Measurements from ENCODE around the gene IL4I1. TPM values are rescaled to one million over a fixed set of nuclear protein-coding genes. Genes with fewer than 3 reads are reported as not detected.

IL4I1 gene
- total RNA-seq, 1 donor from 2014 or later: 0.81 TPM

DNA sequence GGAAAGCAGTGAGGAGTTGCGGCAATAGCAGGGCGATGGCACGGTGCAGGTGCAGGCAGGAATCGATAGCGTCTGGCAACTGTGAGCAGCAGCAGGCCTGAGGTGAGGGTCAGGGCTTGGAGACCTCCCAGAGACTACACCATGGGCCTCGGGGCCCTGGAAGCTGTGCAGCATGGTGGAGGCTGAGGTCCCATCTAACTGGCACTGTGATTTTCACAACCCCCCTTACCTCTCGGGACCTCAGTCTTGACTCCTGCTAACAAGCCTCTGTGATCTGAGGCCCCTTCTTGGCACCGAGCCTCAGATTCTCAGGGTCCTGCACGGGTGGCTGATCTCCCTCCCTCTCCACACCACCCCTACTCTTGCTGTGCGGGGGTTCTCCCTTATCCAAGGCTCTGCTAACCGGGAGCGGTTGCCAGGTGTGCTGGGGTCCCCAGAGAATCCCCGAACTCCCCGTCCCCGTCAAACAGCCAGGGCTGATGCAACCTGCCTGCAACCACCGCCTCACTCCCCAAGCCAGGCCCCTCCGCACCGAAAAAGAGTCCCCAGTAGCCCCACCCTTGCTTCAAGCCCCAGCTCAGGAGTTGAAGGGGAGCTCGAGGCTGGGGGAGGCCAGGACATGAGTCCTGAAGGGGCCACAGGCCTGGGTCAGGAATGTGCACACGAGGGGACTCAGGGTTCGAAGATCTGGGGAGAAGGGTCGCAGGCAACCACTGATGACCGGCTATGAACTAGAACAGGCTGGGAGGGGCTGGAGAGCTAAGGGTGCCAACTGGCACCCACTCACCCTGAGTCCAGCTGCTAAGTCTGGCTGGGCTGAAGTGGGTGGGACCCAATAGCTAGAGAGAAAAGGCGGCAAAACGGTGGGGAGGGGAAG, 27.6 kb upstream of the IL4I1 start:
- DNase-seq (ENCODE audit: low spot score): no peak

DNA sequence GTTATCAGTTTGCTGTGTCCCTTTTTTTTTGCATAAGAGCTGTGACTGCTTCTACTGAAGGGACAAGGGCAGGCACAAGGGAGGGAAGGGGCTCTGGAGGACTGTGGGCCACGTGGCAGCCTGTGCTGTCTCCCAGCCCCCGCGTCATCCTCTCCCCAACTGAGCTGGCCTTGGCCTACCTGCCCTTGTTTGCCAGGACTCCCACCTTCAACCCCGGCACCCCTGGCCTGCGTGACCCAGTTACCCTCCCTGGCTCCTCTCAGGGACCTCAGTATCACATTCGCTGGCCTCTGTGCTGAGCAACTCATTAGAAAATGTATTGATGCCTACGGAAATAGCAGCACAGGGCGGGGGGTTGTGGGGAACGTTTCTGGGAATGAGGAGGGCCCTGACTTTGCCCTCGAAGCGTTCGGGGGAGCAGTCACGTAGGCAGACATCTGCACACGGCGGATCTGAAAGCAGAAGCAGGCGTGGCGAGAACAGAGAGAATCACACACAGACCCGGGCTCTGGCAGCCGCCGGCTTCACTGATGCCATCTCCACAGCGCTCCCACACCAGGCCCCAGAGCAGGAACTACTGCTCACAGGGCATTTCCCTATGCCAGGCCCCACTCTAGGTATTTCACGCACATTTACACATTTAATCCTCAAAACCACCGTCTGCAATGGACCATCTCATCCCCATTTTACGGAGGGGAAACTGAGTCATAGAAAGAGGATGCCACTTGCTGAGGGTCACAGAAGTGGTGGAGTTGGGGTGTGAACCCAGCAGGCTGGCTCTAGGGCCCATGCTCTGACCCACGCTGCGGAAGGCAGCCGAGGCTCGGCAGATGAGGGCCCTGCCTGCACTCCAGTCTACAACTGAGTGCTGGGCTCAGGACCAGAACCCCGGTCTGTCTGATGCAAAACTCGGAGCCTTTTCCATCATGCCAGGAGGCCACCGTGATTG, 26.6 kb upstream of the IL4I1 start:
- no peak for DNase-seq (ENCODE audit: low spot score)

DNA sequence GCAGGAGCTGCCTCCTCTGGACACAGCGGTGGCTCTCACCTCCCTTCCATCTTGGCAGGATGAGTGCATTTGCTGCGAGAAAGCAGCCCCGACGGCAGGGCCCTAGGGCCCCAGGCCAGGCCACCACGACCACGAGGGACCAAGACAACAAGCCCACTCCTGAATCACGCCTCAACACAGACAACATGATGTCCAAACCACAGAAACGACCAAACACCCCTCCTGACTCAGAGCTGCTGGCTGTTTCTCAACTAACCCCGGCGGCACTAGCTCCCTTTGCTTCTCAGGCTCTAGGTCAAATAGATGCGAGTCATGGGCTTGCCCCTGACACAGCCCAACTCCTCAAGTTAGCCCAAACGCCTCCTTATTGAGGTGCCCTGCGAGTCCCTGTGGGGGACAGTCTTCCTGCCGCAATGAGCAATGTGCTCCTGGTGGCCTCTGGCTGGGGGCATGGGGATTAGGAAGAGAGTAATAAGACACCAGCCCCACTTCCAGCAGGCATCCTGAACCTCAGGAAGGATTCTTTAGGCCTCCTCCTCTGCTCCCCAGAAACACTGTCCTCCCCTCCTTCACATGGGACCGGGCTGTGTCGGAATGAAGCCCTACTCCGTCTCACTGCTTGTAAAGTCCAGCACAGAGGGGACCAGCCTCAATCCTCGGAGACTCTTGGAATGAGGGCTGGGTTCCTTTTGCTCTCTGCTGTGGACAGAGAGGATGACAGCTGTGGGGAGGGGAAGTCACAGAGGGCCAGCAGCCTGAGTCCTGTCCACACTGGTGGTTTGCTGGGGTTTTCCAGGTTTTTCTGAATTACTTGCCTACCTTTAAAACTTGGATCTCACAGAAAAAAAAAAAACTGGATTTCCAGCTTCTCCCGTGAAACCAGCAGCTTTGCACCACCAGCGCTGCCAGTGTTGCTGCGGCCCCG, 25.4 kb upstream of the IL4I1 start:
- no peak for DNase-seq (ENCODE audit: low spot score)

DNA sequence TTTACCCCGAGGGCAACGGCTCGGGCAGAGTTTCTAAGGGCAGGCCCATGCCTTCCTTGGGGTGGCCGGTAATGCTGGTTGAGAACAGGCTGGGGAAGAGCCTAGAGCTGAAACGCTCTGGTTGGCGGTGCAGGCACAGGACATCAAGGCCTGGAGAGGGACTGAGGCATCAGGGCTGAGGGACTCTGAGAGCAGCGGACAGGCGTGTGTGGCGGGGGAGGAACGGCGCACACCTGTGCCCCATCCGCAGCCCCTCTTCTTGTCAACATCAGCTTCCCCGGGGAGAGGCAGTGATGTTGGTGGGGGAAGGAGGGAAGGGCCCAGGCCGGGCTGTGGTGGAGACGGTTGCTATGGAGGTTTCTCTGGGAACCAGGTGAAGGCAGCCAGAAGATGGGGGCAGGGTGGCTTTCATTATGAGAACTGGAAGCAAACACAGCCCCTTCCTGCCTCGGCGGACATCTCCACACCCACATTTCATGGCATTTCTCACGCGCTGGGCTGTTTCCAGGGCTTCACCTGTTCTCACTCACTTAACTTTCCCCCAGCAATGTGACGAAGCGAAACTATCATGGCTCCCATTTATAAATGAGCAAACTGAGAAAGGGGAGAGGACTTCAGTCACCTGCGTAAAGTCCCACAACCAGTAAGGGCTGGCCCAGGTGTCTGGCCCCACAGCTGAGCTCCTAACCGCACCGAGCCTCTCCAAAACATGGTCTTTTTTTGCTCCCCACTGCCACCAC, 24.1 kb upstream of the IL4I1 start:
- no peak for DNase-seq (ENCODE audit: low spot score)

DNA sequence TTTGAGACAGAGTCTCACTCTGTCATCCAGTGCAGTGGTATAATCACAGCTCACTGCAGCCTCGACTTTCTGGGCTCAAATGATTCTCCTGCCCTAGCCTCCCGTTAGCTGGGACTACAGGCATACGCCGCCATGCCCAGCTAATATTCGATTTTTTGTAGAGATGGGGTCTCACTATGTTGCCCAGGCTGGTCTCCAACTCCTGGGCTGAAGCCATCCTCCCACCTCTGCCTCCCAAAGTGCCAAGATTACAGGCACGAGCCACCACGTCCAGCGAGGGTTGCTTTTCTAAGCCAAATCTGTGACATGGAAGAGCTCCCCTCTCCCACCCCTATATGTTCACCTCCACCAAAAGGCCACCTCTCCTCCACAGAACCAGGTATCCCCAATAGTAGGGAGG, 21.4 kb upstream of the IL4I1 start:
- DNase-seq (ENCODE audit: low spot score): no peak

DNA sequence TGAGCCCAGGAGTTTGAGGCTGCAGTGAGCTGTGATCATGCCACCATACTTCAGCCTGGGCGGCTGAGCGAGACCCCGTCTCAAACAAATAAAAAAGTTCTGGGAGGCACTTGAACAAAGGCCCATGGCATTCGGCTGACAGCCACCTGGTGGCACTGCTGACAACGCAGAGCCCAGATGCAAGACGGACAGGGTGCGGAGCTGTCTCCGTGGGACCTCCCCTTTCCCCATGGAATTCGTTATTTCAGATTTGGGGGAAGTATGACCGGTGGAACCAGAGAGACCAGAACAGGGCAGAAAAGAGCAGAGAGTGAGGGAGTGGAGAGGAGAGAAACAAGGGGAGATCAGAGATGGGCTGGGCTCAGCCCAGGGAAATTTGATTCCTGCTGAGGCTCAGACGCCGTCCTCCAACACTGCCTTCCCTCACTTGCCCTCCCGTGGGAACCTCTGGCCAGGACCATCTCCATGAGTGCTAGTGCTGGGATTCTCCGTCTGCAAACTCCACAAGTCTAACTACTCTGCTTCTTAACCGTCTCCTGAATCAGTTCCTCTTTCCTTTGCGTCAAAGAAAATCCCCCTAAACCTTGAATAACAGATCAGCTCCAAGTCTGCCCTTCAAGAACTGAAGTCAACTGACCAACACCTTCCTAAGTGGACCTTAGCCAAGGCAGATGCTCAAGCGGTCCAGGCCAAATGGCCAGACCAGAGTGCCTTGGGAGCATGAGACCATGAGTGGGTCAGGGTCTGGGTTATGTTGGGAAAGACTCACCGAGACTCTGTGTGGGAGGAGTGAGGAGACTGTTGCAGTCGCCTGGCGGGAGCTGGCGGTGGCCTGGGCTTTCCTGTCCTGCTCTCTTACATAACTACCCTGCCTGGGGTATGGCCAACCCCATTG, 20.4 kb upstream of the IL4I1 start:
- no peak for DNase-seq (ENCODE audit: low spot score)

DNA sequence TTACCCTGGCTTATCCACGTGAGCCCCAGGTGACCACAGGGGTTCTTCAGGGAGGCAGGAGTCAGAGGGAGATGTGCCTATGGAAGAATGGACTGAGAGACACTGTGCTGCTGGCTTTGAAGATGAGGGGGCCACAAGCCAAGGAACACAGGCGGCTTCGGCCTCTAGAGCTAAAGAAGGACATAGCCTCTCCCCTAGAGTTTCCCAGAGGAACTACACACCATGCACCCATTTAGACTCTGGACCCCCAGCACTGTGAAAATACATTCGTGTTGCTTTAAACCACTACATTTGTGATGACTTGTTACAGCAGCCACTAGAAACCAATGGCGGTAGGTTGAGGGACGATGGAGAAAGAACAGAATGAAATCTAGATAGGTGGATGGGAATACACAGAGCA, 18.6 kb upstream of the IL4I1 start:
- DNase-seq (ENCODE audit: low spot score): no peak

DNA sequence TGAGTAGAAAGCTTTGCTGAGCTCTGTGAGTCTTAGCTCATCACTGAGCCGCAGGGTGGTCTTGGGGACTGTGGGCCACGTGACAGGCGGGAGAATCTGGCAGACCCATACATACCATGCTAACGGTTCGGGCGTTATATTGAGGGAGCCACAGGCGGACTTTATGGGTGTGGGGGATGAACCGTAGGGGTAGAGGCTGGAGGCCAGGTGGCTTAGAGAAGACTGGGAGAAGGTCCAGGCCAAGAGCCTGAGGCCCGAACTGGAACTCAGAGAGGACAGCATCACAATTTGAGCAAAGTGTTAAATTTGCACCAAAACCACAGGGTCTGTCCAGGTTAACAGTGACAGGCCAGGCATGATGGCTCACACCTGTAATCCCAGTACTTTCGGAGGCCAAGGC, 17.0 kb upstream of the IL4I1 start:
- DNase-seq (ENCODE audit: low spot score): no peak

DNA sequence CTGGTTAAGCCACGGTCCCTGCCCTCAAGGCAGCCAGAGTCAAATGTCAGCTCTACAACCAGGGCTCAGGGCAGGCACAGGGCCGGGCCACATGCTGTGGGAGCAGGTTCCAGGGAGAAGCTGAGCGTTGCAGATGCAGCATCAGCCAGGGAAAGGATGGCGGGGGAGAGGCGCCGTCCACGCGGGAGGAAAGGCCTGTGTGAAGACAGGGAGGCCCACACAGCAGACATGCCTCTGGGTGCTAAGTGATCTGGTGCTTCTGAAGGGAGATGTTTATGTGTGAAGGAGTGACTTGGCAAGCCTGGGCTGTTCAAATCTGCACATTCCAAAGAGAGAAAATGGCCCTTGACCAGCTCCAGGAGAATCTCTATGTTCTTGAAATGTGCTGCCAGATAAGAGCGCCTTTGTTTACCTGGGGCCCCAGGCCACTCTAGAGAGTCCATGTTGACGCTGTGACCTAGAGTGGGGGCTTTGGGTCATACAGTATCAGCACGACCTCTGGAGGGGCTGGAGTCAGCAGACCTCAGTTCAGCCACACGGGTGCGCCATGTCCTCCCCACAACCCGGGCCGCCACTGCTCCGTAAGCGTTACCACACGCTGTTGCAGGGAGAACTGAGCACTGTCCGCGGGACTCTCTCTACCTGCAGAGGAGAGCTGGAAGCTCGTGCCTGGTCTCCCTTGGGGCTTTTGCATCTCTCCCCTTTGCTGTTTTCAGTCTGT, 16.4 kb upstream of the IL4I1 start:
- DNase-seq (ENCODE audit: low spot score): no peak

DNA sequence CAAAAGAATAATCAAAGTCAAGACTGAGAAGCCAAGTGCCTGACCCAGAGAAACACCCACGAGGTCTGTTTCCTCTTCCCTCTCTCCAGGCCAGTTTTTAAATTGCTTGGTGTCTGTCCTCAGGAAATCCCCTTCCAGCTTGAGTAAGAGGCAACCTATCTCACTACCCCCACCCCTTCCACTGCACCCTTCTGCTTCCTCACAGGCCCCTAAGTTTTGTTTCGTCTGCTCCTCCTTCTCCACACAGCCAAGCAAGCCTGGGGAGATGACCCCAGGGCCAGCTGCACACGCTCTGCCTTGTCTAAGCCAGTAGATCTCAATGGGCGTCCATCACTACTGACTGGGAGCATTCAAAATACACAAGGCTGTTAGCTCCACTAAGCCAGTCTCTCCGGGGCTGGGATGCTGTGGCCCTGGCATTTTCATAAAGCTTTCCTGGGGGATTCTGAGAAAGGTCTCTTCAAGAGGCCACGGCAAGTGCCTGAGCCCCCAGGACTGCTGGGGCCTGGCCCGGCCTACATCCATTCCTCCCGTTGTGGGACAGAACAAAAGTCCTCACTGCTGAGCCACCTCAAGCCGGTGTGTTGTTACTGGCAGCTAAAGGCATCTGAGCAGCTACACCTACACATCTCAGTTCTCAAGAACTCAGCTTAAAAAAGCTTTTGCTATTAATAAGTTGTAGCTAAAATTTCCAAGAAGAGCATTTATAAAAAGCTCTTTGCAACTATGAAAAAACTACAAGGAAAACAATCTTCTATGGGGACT, 14.9 kb upstream of the IL4I1 start:
- no peak for DNase-seq (ENCODE audit: low spot score)

DNA sequence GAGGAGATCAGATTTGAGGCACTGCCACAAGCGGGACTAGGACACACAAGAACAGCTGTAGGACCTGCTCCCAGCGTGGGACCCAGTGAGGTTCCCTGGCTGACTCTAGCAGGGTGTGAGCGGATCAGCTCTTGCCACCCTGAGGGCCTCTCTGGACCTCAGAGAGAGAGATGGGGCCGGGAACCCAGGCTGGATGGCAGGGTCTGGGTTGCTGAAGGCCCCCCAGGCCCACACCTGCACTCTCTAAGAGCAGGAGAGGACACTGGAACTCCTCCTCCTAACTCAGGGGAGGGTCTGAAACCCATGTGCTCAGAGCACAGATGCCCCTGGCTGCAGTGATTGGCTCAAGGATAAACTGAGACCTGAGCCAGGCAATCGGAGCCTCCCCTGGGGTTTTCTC, 13.5 kb upstream of the IL4I1 start:
- DNase-seq (ENCODE audit: low spot score): no peak

DNA sequence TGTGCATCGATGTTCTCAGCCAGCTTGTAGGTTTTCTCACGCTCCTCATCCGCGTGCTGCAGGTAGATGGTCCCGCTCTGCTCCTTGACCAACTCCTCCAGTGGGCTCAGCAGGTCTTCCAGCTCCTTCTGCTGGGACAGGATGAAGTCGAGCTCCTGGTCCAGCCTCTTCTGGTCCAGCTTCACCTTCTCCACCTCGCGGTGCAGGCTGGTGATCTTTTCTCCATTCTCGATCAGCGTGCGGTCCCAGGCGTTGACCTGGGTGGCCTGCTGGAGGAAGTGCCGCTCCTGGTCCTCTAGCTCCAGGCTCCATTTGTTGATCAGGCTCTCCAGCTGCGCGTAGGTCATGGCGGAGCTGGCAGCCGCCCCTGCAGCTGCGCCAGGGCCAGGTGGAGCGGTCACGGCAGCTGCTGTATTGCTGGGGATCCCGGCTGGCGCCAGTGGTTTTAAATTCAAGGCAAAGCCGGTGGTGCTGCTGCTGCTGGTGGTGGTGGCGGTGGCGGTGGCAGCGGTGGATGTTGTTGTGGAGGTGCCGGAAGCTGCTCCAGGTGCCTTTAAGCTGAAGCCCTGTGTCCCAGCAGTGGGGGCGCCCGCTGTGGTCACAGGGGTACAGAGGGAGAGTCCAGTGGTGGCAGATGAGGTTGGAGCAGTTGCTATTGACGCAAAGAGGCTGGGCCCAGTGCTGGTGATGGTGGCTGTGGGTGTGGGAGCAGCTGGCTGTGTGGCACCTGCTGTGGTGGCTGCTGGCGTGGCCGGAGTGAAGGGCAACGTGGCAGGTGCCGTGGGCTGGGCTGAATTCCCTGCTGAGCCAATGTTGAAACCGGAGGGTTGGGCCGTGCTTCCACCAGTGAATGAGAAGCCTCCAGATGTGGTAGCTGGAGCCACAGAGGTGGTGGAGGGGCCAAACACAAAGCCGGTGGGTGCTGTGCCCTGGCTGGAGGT, 12.1 kb upstream of the IL4I1 start:
- no peak for DNase-seq (ENCODE audit: low spot score)

DNA sequence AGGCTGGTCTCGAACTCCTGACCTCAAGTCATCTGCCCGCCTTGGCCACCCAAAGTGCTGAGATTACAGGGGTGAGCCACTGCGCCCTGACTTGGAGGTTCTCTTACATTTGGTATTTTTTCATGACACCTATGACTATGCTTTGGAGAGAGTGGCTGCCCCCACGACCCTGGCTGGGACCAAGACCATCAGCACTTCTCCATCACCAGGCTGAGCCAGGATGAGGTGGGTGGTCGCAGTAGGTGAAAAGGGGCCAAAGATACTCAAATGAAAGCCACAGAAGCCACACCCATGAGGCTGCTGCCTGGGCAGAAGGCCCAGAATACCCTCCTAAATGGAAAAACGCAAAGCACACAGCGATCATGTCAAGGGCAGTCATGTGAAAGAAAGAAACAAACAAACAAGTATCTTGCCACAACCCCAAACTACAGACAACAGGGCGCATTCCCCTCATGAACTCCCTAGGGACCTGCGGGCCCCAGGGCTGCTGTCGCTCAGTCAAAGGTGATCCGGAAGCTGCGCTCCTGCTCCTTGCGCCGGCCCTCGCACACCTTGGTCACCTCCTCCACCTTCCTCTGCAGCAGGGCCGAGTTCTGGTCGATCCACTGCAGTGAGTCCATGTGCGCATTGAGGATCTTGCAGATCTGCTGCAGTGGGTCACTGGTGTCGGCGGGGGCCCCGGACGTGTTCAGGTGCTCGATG, 11.2 kb upstream of the IL4I1 start:
- no peak for DNase-seq (ENCODE audit: low spot score)

DNA sequence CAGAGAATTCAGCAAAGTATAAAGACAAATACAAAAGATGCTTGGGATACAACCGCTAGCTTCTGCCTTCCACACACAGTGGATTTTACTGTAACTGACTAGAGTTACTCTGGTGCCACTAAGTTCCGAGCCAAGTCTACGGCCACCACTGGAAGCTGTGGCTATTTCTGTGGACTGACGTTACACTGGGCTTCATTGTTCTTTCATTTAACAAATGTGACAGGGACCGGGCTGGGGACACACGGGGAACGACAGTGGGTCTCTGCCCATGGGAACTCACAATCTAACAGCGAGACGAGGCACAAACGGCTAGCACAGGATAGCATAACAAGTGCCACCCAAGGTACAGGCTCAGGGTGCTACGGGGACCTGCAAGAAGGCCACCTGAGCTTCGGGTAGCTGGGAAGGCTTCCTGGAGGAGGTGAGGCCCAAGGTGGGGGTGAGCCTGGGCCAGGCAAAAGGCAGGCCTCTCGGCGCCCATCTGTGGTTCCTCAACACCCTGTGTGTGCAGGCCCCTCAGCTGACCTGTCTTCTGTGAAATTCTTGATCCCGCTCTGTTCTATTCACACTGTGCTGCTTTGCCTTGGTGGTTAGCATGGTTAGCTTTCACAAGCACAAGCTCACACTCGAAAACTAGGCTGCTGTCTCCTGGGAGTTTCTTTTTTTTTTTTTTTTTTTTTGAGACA, 10.3 kb upstream of the IL4I1 start:
- no peak for DNase-seq (ENCODE audit: low spot score)

DNA sequence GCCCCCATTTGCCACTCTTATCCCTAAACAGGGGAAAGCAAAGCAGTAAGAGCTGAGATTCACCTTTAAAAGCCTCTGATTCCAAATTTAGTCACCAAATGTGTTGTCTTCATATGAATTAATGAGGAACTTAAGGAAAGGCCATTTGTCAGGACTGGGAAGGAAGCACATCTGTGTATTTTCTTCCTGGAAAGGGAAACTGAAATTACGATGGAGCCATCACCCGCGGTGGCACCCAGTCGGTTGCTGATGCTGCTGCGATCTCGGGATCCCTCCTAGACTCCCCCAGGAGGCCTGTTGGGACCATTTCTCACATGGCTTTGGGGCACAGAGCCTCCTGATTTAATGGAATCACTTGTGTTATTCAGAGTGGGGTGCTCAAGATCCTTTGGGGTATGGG, 7.4 kb upstream of the IL4I1 start:
- no peak for DNase-seq (ENCODE audit: low spot score)
